DOHH2 (cell line): ENCODE measurements around the gene DMBT1.

ENCODE experiments used
- EZH2phosphoT487 ChIP-seq: fragments of 200-600 bp; sonication (generic); IDR thresholded peaks from 2 replicates; pipeline ENCODE4 v1.6.1; 2017; ENCODE audit warnings: borderline replicate concordance, mild to moderate bottlenecking, antibody characterized with exemption, low read length, moderate library complexity, mixed read lengths
- TF ChIP-seq, protein P1 (sequence below): fragments of 200-600 bp; sonication (generic); IDR thresholded peaks from one replicate; pipeline ENCODE4 v1.5.1; 2014; ENCODE audit warnings: antibody characterized with exemption, mild to moderate bottlenecking, low read depth, low read length; ENCODE audit not compliant: poor library complexity, severe bottlenecking

GRCh38 chr10:122561792-122562191 lies 1.2 kb downstream of the DMBT1 start:
- TF ChIP-seq, protein P1, sequence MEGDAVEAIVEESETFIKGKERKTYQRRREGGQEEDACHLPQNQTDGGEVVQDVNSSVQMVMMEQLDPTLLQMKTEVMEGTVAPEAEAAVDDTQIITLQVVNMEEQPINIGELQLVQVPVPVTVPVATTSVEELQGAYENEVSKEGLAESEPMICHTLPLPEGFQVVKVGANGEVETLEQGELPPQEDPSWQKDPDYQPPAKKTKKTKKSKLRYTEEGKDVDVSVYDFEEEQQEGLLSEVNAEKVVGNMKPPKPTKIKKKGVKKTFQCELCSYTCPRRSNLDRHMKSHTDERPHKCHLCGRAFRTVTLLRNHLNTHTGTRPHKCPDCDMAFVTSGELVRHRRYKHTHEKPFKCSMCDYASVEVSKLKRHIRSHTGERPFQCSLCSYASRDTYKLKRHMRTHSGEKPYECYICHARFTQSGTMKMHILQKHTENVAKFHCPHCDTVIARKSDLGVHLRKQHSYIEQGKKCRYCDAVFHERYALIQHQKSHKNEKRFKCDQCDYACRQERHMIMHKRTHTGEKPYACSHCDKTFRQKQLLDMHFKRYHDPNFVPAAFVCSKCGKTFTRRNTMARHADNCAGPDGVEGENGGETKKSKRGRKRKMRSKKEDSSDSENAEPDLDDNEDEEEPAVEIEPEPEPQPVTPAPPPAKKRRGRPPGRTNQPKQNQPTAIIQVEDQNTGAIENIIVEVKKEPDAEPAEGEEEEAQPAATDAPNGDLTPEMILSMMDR: no peak
- TF ChIP-seq EZH2phosphoT487: no peak
